Fibroblast of villous mesenchyme (primary cell): ENCODE data around the gene STIM1. TPM values are rescaled to one million over a fixed set of nuclear protein-coding genes. Genes with fewer than 3 reads are reported as not detected.

Experiments used
- DNase-seq: peaks from one replicate; pipeline ENCODE4 v3.0.0-alpha.2; 2010; ENCODE audit warnings: low read depth
- H3K4me3 ChIP-seq: 2 replicates; pipeline ENCODE4 v1.5.1; 2011; ENCODE audit warnings: low read depth, mild to moderate bottlenecking, low read length
- total RNA-seq: library from RNA; depleted of rRNA; stranded (reverse); fragments of >200 nt; gene quantifications from 2 replicates; pipeline ENCODE4 v1.2.3, GENCODE V29; 2012
- TF ChIP-seq, protein P1 (sequence below): IDR thresholded peaks from 2 replicates; pipeline ENCODE4 v1.5.1; 2012; ENCODE audit warnings: low read depth, mild to moderate bottlenecking, low read length; ENCODE audit not compliant: insufficient read depth

Gene STIM1
- total RNA-seq, 1 donor = 36.7 TPM

GRCh38 chr11:4071325-4071724 is 215.9 kb downstream of the STIM1 start:
- TF ChIP-seq, protein P1, sequence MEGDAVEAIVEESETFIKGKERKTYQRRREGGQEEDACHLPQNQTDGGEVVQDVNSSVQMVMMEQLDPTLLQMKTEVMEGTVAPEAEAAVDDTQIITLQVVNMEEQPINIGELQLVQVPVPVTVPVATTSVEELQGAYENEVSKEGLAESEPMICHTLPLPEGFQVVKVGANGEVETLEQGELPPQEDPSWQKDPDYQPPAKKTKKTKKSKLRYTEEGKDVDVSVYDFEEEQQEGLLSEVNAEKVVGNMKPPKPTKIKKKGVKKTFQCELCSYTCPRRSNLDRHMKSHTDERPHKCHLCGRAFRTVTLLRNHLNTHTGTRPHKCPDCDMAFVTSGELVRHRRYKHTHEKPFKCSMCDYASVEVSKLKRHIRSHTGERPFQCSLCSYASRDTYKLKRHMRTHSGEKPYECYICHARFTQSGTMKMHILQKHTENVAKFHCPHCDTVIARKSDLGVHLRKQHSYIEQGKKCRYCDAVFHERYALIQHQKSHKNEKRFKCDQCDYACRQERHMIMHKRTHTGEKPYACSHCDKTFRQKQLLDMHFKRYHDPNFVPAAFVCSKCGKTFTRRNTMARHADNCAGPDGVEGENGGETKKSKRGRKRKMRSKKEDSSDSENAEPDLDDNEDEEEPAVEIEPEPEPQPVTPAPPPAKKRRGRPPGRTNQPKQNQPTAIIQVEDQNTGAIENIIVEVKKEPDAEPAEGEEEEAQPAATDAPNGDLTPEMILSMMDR = no peak
- H3K4me3 ChIP-seq = no peak overlapping the region
- no peak for DNase-seq

GRCh38 chr11:4071914-4072313 is 216.4 kb downstream of the STIM1 start:
- H3K4me3 ChIP-seq = no peak overlapping the region
- peak; percentile 36 for DNase-seq
- TF ChIP-seq, protein P1 = no peak

GRCh38 chr11:4072668-4073285 is 217.3 kb downstream of the STIM1 start:
- TF ChIP-seq, protein P1 = peak; percentile 81
- no peak overlapping the region for H3K4me3 ChIP-seq
- peak; percentile 84 for DNase-seq

DNA sequence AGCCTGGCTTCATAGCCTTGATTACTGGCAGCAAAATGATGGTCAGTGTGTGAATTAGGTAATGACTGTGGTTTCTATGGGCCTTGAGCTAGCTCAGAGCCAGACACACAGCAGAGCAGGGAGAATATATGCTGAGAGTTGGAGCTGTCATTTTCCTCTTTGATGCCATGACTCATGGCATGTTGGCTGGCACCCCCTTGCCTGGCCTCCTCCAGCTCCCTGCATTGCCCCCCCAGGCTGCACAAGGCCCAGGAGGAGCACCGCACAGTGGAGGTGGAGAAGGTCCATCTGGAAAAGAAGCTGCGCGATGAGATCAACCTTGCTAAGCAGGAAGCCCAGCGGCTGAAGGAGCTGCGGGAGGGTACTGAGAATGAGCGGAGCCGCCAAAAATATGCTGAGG is 218.8 kb downstream of the STIM1 start:
- DNase-seq = no peak
- TF ChIP-seq, protein P1 = no peak
- H3K4me3 ChIP-seq = no peak overlapping the region

GRCh38 chr11:4076774-4077173 is 221.3 kb downstream of the STIM1 start:
- DNase-seq = no peak
- TF ChIP-seq, protein P1 = no peak
- no peak overlapping the region for H3K4me3 ChIP-seq

DNA sequence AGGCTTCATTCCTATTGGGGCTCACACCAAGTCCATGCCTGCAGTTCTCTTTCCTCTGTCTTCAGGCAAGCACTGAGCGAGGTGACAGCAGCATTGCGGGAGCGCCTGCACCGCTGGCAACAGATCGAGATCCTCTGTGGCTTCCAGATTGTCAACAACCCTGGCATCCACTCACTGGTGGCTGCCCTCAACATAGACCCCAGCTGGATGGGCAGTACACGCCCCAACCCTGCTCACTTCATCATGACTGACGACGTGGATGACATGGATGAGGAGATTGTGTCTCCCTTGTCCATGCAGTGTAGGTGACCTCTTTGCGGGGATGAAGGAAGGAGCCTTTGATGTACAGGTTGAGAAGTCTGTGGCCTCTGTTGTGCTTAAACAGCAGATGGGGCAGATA is 227.7 kb downstream of the STIM1 start:
- TF ChIP-seq, protein P1 = no peak
- no peak for DNase-seq
- no peak overlapping the region for H3K4me3 ChIP-seq
